Right forelimb (tissue), 1 donor: ENCODE results near the gene RASSF8.

Source experiments
- DNase-seq: peaks from one replicate; pipeline ENCODE4 v3.0.0-alpha.2; 2018

The RASSF8 gene

GRCh38 chr12:26068503-26068902, 110.0 kb downstream of the RASSF8 start:
- no peak for DNase-seq

GRCh38 chr12:26069796-26070195, 111.3 kb downstream of the RASSF8 start:
- DNase-seq = no peak

- peak; percentile 50 for DNase-seq
Observed at GRCh38 chr12:26077915-26078702, 119.6 kb downstream of the RASSF8 start.

- DNase-seq = no peak
Observed at GRCh38 chr12:26080911-26081310, 122.4 kb downstream of the RASSF8 start.

- DNase-seq = no peak
Observed at GRCh38 chr12:26086936-26087335, 128.5 kb downstream of the RASSF8 start.

- DNase-seq = no peak
Observed at GRCh38 chr12:26088998-26089397, 130.5 kb downstream of the RASSF8 start.

GRCh38 chr12:26090836-26091510, 132.5 kb downstream of the RASSF8 start:
- DNase-seq = no peak

GRCh38 chr12:26091822-26092221, 133.3 kb downstream of the RASSF8 start:
- no peak for DNase-seq

GRCh38 chr12:26092346-26093105, 134.0 kb downstream of the RASSF8 start:
- no peak for DNase-seq

- DNase-seq = no peak
Observed at GRCh38 chr12:26095186-26095585, 136.7 kb downstream of the RASSF8 start.

- DNase-seq = no peak
Observed at GRCh38 chr12:26096036-26096435, 137.6 kb downstream of the RASSF8 start.

- peak; percentile 75 for DNase-seq
Observed at GRCh38 chr12:26097046-26097878, 138.8 kb downstream of the RASSF8 start.

- no peak for DNase-seq
Observed at GRCh38 chr12:26100666-26101349, 142.3 kb downstream of the RASSF8 start.

- DNase-seq = no peak
Observed at GRCh38 chr12:26101350-26101734, 142.9 kb downstream of the RASSF8 start.

- no peak for DNase-seq
Observed at GRCh38 chr12:26101763-26102162, 143.3 kb downstream of the RASSF8 start.

GRCh38 chr12:26102953-26103352, 144.5 kb downstream of the RASSF8 start:
- DNase-seq = no peak

- DNase-seq = no peak
Observed at GRCh38 chr12:26106347-26106746, 147.9 kb downstream of the RASSF8 start.

- DNase-seq = no peak
Observed at GRCh38 chr12:26108915-26109314, 150.4 kb downstream of the RASSF8 start.

GRCh38 chr12:26109343-26109881, 150.9 kb downstream of the RASSF8 start:
- no peak for DNase-seq

GRCh38 chr12:26112232-26112631, 153.8 kb downstream of the RASSF8 start:
- no peak for DNase-seq

GRCh38 chr12:26112703-26113147, 154.2 kb downstream of the RASSF8 start:
- no peak for DNase-seq

GRCh38 chr12:26113181-26113654, 154.7 kb downstream of the RASSF8 start:
- DNase-seq = no peak
